ENCODE results near the gene MAB21L1.

DNA sequence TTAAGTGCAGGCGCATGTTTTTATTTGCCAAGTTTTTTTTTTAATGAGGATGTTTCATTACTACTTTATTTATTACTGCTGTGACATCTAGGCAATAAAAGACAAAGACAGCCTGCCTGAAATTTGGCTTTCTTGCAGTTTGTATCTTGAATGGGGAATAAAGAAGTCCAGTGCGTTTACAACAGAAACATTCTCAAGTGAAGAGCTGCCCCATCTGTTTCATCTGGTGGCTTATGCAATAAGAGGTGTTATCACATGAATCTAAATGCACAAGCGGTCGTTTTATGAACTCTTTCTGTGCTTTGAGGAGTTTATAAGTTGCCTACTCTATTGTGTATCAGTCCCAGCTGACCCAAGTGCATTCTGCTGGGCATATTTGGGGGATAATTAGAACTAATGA lies 12.6 kb upstream of the MAB21L1 start:
- TF ChIP-seq GFI1B (tag by site-specific recombination; IDR thresholded peaks at IDR 0.05): no peak
- TF ChIP-seq, protein P1, sequence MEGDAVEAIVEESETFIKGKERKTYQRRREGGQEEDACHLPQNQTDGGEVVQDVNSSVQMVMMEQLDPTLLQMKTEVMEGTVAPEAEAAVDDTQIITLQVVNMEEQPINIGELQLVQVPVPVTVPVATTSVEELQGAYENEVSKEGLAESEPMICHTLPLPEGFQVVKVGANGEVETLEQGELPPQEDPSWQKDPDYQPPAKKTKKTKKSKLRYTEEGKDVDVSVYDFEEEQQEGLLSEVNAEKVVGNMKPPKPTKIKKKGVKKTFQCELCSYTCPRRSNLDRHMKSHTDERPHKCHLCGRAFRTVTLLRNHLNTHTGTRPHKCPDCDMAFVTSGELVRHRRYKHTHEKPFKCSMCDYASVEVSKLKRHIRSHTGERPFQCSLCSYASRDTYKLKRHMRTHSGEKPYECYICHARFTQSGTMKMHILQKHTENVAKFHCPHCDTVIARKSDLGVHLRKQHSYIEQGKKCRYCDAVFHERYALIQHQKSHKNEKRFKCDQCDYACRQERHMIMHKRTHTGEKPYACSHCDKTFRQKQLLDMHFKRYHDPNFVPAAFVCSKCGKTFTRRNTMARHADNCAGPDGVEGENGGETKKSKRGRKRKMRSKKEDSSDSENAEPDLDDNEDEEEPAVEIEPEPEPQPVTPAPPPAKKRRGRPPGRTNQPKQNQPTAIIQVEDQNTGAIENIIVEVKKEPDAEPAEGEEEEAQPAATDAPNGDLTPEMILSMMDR (tag by site-specific recombination; IDR thresholded peaks at IDR 0.05): no peak

Data from HEK293 (cell line).